GM08714 (cell line): ENCODE measurements around the gene SBNO2.

ENCODE experiments used
- H3K4me3 ChIP-seq: fragments of 200-500 bp; sonication (Bioruptor generic); 2 replicates; pipeline ENCODE4 v1.5.1; 2014; ENCODE audit warnings: mild to moderate bottlenecking, low read length, inconsistent platforms
- ZNF274 ChIP-seq: IDR thresholded peaks from 2 replicates; pipeline ENCODE4 v1.6.1; 2012; ENCODE audit warnings: mild to moderate bottlenecking, low read depth, low read length

The SBNO2 gene

GRCh38 chr19:1167687-1168571, 6.1 kb downstream of the SBNO2 start:
- TF ChIP-seq ZNF274: no peak
- H3K4me3 ChIP-seq: no peak overlapping the region

- H3K4me3 ChIP-seq: no peak overlapping the region
- no peak for TF ChIP-seq ZNF274
Measured at GRCh38 chr19:1166872-1167573, 7.0 kb downstream of the SBNO2 start.

GRCh38 chr19:1164684-1165531, 9.2 kb downstream of the SBNO2 start:
- no peak for TF ChIP-seq ZNF274
- no peak overlapping the region for H3K4me3 ChIP-seq

GRCh38 chr19:1163934-1164683, 10.0 kb downstream of the SBNO2 start:
- no peak for TF ChIP-seq ZNF274
- no peak overlapping the region for H3K4me3 ChIP-seq

GRCh38 chr19:1163283-1163933, 10.7 kb downstream of the SBNO2 start:
- no peak for TF ChIP-seq ZNF274

GRCh38 chr19:1162404-1163282, 11.4 kb downstream of the SBNO2 start:
- no peak overlapping the region for H3K4me3 ChIP-seq
- TF ChIP-seq ZNF274: no peak

More at GRCh38 chr19:1163283-1163933, 10.7 kb downstream of the SBNO2 start:
- H3K4me3 ChIP-seq: no peak overlapping the region

- no peak for TF ChIP-seq ZNF274
Measured at GRCh38 chr19:1161716-1162115, 12.4 kb downstream of the SBNO2 start.

GRCh38 chr19:1159864-1160595, 14.0 kb downstream of the SBNO2 start:
- H3K4me3 ChIP-seq: no peak overlapping the region
- TF ChIP-seq ZNF274: no peak

More at GRCh38 chr19:1161716-1162115, 12.4 kb downstream of the SBNO2 start:
- no peak overlapping the region for H3K4me3 ChIP-seq

- H3K4me3 ChIP-seq: no peak overlapping the region
- TF ChIP-seq ZNF274: no peak
Measured at GRCh38 chr19:1158885-1159448, 15.1 kb downstream of the SBNO2 start.

- TF ChIP-seq ZNF274: no peak
- no peak overlapping the region for H3K4me3 ChIP-seq
Measured at GRCh38 chr19:1157931-1158884, 15.9 kb downstream of the SBNO2 start.
